ENCODE results near the gene DDR2. TPM values are rescaled to one million over a fixed set of nuclear protein-coding genes. Genes with fewer than 3 reads are reported as not detected.

DDR2 gene
- total RNA-seq, 1 experiment from 2014 or later, result 38.1 TPM

- Histone ChIP-seq H3K4me3 (no peak overlapping the region), H3K27me3 (no peaks in the 10 kb centered on the region), H3K36me3 (no peaks in the 10 kb centered on the region), H3K9me3 (no peaks in the 10 kb centered on the region)
- DNase-seq, result no peak
Measured at GRCh38 chr1:162625679-162626078, 6.6 kb upstream of the DDR2 start.

GRCh38 chr1:162626094-162626493 lies 6.2 kb upstream of the DDR2 start:
- Histone ChIP-seq H3K36me3 (no peaks in the 10 kb centered on the region), H3K9me3 (no peaks in the 10 kb centered on the region), H3K4me3 (no peak overlapping the region), H3K27me3 (no peaks in the 10 kb centered on the region)
- no peak for DNase-seq

- H3K4me3 ChIP-seq, result no peak overlapping the region
- DNase-seq, result no peak
Measured at GRCh38 chr1:162626761-162627160, 5.5 kb upstream of the DDR2 start.

GRCh38 chr1:162627662-162628296 lies 4.5 kb upstream of the DDR2 start:
- no peaks in the 10 kb centered on the region; the same call in 1 of the 2 replicates for H3K36me3 ChIP-seq
- no peak for DNase-seq
- no peaks in the 10 kb centered on the region for H3K27me3 ChIP-seq
- H3K4me3 ChIP-seq, result no peak overlapping the region
- no peaks in the 10 kb centered on the region for H3K9me3 ChIP-seq

More at GRCh38 chr1:162626761-162627160, 5.5 kb upstream of the DDR2 start:
- Histone ChIP-seq H3K27me3 (no peaks in the 10 kb centered on the region), H3K9me3 (no peaks in the 10 kb centered on the region), H3K36me3 (no peaks in the 10 kb centered on the region)

- DNase-seq, result no peak
- Histone ChIP-seq H3K9me3 (no peaks in the 10 kb centered on the region), H3K27me3 (no peaks in the 10 kb centered on the region), H3K36me3 (no peaks in the 10 kb centered on the region; the same call in 1 of the 2 replicates), H3K4me3 (no peak overlapping the region)
Measured at GRCh38 chr1:162629077-162629627, 3.1 kb upstream of the DDR2 start.

GRCh38 chr1:162629651-162630050 lies 2.6 kb upstream of the DDR2 start:
- no peaks in the 10 kb centered on the region for H3K9me3 ChIP-seq
- H3K4me3 ChIP-seq, result no peak overlapping the region
- H3K36me3 ChIP-seq, result no peaks in the 10 kb centered on the region; the same call in 1 of the 2 replicates
- DNase-seq, result no peak
- no peaks in the 10 kb centered on the region for H3K27me3 ChIP-seq

- Histone ChIP-seq H3K4me3 (peak overlapping the region; percentile 66), H3K27me3 (no peaks in the 10 kb centered on the region), H3K9me3 (no peaks in the 10 kb centered on the region), H3K36me3 (peaks cover 6% of the 10 kb centered on the region; the same call in 1 of the 2 replicates)
- DNase-seq, result peak; percentile 64
Measured at GRCh38 chr1:162631546-162632191, 595 bp upstream of the DDR2 start.

- Histone ChIP-seq H3K9me3 (no peaks in the 10 kb centered on the region), H3K36me3 (peaks cover 6% of the 10 kb centered on the region; the same call in 1 of the 2 replicates), H3K27me3 (no peaks in the 10 kb centered on the region), H3K4me3 (peak overlapping the region; percentile 66)
- no peak for DNase-seq
Measured at GRCh38 chr1:162632698-162633080, 425 bp downstream of the DDR2 start.

- H3K9me3 ChIP-seq, result no peaks in the 10 kb centered on the region
- H3K4me3 ChIP-seq, result peak overlapping the region; percentile 66
- no peaks in the 10 kb centered on the region for H3K27me3 ChIP-seq
- H3K36me3 ChIP-seq, result peaks cover 7% of the 10 kb centered on the region
- peak; percentile 38 for DNase-seq
Measured at GRCh38 chr1:162633081-162633762, 958 bp downstream of the DDR2 start.

GRCh38 chr1:162635418-162635817 lies 3.2 kb downstream of the DDR2 start:
- peaks cover 19% of the 10 kb centered on the region for H3K36me3 ChIP-seq
- H3K27me3 ChIP-seq, result no peaks in the 10 kb centered on the region
- no peaks in the 10 kb centered on the region for H3K9me3 ChIP-seq
- peak overlapping the region; percentile 66 for H3K4me3 ChIP-seq
- DNase-seq, result no peak

GRCh38 chr1:162639718-162640117 lies 7.5 kb downstream of the DDR2 start:
- Histone ChIP-seq H3K27me3 (no peaks in the 10 kb centered on the region), H3K9me3 (no peaks in the 10 kb centered on the region), H3K36me3 (peaks cover 41% of the 10 kb centered on the region), H3K4me3 (no peak overlapping the region)
- DNase-seq, result no peak

GRCh38 chr1:162641114-162641513 lies 8.8 kb downstream of the DDR2 start:
- Histone ChIP-seq H3K36me3 (peaks cover 45% of the 10 kb centered on the region), H3K9me3 (no peaks in the 10 kb centered on the region), H3K4me3 (no peak overlapping the region), H3K27me3 (no peaks in the 10 kb centered on the region)
- DNase-seq, result no peak

- Histone ChIP-seq H3K27me3 (no peaks in the 10 kb centered on the region), H3K4me3 (no peak overlapping the region), H3K9me3 (no peaks in the 10 kb centered on the region), H3K36me3 (peaks cover 49% of the 10 kb centered on the region)
- DNase-seq, result no peak
Measured at GRCh38 chr1:162644986-162645314, 12.7 kb downstream of the DDR2 start.

GRCh38 chr1:162645666-162646065 lies 13.4 kb downstream of the DDR2 start:
- Histone ChIP-seq H3K4me3 (no peak overlapping the region), H3K36me3 (peaks cover 49% of the 10 kb centered on the region), H3K9me3 (no peaks in the 10 kb centered on the region), H3K27me3 (no peaks in the 10 kb centered on the region)
- no peak for DNase-seq

GRCh38 chr1:162649583-162649982 lies 17.3 kb downstream of the DDR2 start:
- Histone ChIP-seq H3K9me3 (no peaks in the 10 kb centered on the region), H3K27me3 (no peaks in the 10 kb centered on the region), H3K4me3 (no peak overlapping the region), H3K36me3 (peaks cover 35% of the 10 kb centered on the region)
- DNase-seq, result no peak

- Histone ChIP-seq H3K9me3 (no peaks in the 10 kb centered on the region), H3K27me3 (no peaks in the 10 kb centered on the region), H3K4me3 (no peak overlapping the region), H3K36me3 (peaks cover 48% of the 10 kb centered on the region)
- DNase-seq, result no peak
Measured at GRCh38 chr1:162654915-162655620, 22.8 kb downstream of the DDR2 start.

GRCh38 chr1:162656266-162656665 lies 24.0 kb downstream of the DDR2 start:
- Histone ChIP-seq H3K9me3 (no peaks in the 10 kb centered on the region), H3K36me3 (peaks cover 58% of the 10 kb centered on the region), H3K27me3 (no peaks in the 10 kb centered on the region), H3K4me3 (no peak overlapping the region)
- DNase-seq, result no peak
